Adipocyte (in vitro differentiated cells): Measurements from ENCODE around the gene CEMIP.
A peak's percentile ranks its signal among the peaks of the same experiment; 100 is the strongest.

Source experiments
- DNase-seq: peaks from one replicate; pipeline ENCODE4 v3.0.0-alpha.2; 2015; ENCODE audit warnings: low read depth
- H3K27me3 ChIP-seq: replicated peaks from 2 replicates; pipeline ENCODE4 v1.7.0; 2013; ENCODE audit warnings: mild to moderate bottlenecking, low read length, moderate library complexity; ENCODE audit not compliant: control insufficient read depth, insufficient read depth
- H3K36me3 ChIP-seq: 2 replicates; pipeline ENCODE4 v1.7.0; 2013; ENCODE audit warnings: low read length, mild to moderate bottlenecking, moderate library complexity; ENCODE audit not compliant: control insufficient read depth, insufficient read depth, severe bottlenecking
- H3K4me1 ChIP-seq: 2 replicates; pipeline ENCODE4 v1.7.0; 2013; ENCODE audit warnings: mild to moderate bottlenecking, low read length, moderate library complexity; ENCODE audit not compliant: control insufficient read depth, insufficient read depth
- H3K4me3 ChIP-seq: 2 replicates; pipeline ENCODE4 v1.7.0; 2013; ENCODE audit warnings: mild to moderate bottlenecking, low read length, moderate library complexity
- H3K9ac ChIP-seq: 2 replicates; pipeline ENCODE4 v1.7.0; 2013; ENCODE audit warnings: mild to moderate bottlenecking, low read length, moderate library complexity
- H3K9me3 ChIP-seq: 2 replicates; pipeline ENCODE4 v1.7.0; 2013; ENCODE audit warnings: mild to moderate bottlenecking, low read length, moderate library complexity; ENCODE audit not compliant: control insufficient read depth

Gene CEMIP

DNA sequence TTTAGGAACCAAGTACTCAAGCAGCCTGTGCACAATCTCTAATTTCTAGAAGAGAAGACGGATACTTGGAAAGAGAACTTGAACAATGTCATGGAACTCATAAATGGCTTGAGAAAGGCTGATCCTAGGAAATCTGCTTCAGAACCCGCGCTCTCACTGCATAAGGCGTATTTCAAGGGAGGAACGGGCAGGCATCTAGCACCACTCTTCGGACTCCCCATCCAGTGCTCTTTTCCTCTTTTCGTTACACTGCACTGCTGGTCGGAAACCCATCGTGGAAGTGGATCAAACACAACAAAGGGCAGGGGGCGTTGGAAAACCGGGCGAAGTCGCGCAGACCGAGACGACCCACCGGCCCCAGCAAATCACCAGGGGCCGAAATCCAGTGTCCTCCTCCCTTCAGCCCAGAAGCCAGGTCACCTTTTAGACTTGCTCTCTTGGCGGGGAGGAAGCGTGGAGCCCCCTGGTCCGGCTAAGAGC lies 221.0 kb downstream of the CEMIP start:
- Histone ChIP-seq H3K9ac (peak overlapping the region; percentile 98), H3K36me3 (peaks cover 5% of the 10 kb centered on the region), H3K4me1 (peaks cover 34% of the 10 kb centered on the region), H3K27me3 (no peaks in the 10 kb centered on the region), H3K4me3 (peak overlapping the region; percentile 86), H3K9me3 (no peaks in the 10 kb centered on the region)
- peak; percentile 47 for DNase-seq

DNA sequence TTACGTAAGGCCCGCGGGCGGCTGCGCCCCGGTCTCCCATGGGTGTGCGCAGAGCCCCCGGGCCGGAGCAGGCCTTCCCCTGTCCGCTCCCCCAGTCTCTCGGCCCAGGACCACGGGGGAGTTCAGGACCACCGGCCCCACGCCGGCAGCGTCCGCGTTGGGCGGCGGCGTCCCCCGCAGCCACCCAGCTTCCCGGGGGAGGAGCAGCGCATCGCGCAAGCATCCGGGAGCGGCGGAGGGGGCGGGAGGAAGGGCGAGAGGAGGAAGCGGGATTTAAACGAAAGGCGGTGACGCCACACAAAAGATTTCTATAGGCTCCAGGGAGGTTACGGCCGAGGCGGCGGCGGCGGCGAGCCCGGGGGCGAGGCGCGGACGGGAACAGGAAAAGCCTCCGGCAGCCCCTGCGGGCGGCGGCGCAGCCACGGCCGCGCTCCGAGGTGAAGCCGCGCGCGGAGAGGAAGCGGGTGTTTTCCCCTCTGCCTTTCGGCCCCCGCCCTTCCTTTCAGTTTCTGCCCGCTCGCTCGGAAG lies 221.5 kb downstream of the CEMIP start, which contains the start of gene TLNRD1:
TSS of gene TLNRD1 (plus strand) at position 300 of the 528 bp plus-strand sequence. CDS start 1,349 bp downstream, outside the sequence.
- DNase-seq: peak; percentile 96
- Histone ChIP-seq H3K9me3 (no peaks in the 10 kb centered on the region), H3K27me3 (no peaks in the 10 kb centered on the region), H3K4me1 (peaks cover 39% of the 10 kb centered on the region), H3K36me3 (peaks cover 5% of the 10 kb centered on the region), H3K9ac (peak within 1 kb of the TSS; percentile 98), H3K4me3 (peak within 1 kb of the TSS; percentile 86)
